HG02610 (cell line): ENCODE measurements around the gene DENND1A.
A peak's percentile ranks its signal among the peaks of the same experiment; 100 is the strongest.

Source experiments
- ATAC-seq: cut with Tn5 transposase; IDR thresholded peaks from one replicate; pipeline ENCODE4 v1.9.1; 2021; ENCODE audit warnings: mild to moderate bottlenecking, moderate library complexity; ENCODE audit not compliant: unreplicated experiment

DENND1A gene

DNA sequence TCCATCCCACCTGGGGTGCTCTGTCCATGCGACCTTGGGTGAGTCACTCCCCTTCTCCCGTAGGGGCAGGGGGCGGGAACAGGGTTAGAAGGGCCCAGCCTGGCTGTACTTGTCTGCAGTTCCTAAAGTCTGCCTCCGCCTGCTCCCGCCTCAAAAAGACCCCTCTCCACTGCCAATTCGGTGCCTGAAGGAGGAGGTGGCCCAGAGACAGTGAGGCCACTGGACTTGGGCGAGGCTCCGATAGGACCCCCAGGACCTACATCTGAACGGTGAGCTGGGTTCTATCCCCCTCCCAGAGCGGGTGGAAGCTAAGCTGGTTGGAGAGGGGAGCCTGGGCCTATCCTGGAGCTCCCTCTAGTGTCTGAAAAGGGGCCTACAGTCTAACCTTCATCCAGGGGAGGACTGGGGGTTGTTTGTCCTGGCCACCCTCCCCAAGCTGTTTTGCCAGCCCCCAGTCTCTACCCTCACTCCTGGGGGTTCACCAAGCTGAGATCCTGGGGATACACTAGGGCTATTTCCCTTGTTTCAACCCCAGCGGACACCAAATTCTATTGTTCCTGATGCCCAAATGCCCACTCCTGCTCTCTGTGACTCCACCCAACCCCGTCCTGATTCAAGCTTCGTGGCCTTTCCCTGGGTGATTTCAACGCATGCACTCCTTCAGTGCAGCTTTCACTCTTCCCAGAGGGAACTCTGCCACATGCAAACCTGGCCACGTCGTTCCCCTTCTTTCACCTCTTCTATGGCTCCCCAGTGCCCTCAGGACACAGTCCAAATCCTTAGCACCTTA lies 580.0 kb downstream of the DENND1A start:
- peak; percentile 61 for ATAC-seq

DNA sequence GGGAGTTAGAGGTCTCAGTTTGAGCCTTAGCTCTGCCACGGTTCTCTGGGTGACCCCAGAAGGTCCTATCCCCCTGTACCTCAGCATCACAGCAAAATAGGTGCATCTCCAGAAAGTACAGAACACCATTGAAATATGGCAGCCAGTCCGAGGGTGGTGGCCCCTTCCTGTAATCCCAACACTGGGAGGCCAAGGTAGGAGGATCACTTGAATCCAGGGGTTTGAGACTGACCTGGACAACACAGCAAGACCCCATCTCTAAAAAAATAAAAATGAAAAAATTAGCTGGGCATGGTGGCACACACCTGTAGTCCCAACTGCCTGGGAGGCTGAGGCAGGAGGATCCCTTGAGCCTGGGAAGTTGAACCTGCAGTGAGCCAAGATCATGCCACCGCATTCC lies 580.9 kb downstream of the DENND1A start:
- no peak for ATAC-seq

DNA sequence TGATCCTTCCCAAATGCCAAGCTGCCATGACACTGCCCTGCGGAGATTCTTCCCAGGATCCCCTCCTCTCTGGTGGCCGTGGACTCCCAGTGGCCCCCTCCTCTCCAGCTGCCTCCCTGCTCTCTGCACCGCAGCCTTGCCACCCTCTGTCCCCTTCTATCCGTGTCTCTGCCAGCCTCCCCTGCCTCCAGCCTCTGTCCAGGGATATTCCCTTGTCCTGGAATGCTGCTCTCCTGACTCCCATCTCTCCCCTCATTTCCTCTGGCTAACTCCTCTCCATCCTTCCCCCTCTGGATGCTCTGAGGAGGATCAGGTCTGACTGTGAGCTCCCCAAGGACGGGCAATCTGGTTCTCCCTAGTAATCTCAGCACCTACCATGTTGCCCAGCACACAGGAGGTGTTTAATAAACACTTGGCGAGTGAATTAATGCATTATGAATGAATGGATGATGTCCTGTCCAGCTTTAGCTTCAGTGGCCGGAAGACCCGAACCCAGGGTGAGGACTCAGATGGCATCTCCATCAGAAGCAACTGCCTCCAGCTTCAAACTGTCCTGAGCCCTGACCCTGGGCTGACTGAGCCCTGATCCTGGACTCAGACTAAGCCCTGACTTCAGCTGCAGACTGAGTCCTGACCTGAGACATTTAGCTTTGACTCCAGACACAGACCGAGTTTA lies 581.5 kb downstream of the DENND1A start:
- ATAC-seq: no peak

DNA sequence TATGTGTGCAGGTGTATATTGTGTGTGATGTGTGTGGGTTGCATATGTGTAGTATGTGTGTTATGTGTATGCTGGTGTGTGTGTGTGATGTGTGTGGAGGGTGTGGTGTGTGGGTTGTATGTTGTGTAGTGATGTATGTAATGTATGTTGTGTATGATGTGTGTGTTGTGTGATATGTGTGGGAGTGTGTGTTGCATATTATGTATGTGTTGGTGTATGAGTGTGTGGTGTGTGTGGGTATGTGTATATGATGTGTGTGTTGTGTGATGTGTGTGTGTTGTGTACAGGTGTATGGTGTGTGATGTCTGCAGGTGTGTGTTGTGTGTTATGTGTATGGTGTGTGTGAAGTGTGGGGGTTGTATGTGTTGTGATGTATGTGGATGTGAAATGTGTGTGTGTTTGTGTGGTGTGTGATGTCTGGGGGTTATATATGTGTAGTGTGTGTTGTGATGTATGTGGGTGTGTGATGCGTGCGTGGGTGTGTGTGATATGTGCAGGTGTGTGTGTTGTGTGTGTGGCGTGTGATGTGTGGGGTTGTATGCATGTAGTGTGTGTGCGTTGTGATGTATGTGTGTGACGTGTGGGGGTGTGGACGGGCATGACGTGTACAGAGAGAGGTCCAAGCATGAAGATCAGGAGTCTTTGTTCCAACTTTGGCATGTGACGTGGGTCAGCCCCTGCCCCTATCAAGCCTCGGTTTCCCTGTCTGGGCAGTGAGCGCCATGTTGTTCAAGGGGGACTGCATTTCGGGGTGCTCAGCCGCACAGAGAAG lies 582.5 kb downstream of the DENND1A start:
- ATAC-seq: no peak

DNA sequence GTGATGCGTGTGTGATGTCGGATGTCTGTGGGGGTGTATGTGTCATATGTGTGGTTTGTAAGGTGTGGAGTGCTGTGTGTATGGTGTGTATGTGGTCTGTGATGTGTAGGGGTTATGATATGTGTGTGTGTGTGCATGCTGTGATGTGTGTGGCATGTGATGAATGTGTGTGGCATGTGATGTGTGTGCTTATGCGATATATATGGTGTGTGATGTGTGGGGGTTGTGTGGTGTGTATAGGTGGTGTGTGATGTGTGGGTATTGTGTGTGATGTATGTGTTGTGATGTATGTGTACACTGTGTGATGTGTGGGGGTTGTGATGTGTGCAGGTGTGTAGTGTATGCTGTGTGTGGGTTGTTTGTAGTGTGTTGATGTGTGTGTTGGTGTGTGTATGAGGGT lies 583.1 kb downstream of the DENND1A start:
- no peak for ATAC-seq

DNA sequence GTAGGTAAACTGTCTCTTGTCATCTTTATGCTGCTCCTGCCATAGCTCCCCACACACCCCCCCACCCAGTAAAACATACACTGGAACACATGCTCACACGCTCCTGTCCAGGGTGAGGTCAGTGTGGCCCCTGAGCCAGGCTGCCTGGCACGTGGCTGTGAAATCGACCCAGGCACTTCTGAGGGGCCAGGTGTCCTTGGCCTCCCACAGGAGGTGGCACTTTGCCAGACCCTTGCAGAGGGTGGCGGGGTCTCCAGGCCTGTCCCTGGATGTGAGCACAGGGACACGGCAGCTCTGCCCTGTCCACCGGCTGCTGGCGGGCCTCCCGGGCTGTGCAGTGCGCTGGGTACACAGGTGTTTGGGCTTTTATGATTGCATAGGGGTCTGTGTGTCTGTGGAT lies 583.9 kb downstream of the DENND1A start:
- no peak for ATAC-seq

DNA sequence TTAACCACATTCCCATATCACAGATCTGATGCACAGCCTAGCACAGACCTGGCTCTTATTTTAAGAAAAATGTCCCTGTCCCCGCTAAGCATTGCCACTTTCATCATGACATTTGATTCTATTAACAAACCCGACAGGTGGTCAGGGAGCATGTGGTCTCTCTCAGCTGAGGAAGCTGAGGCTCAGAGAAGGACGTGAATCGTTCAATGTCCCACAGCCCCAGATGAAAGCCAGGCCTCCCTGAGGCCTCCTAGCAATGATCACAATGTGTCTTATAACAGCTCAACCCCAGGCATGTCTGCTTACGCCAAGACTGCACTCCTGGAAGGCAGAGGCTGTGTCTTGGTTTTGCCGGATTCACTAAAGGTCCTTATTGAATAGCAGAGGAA lies 584.4 kb downstream of the DENND1A start:
- no peak for ATAC-seq

DNA sequence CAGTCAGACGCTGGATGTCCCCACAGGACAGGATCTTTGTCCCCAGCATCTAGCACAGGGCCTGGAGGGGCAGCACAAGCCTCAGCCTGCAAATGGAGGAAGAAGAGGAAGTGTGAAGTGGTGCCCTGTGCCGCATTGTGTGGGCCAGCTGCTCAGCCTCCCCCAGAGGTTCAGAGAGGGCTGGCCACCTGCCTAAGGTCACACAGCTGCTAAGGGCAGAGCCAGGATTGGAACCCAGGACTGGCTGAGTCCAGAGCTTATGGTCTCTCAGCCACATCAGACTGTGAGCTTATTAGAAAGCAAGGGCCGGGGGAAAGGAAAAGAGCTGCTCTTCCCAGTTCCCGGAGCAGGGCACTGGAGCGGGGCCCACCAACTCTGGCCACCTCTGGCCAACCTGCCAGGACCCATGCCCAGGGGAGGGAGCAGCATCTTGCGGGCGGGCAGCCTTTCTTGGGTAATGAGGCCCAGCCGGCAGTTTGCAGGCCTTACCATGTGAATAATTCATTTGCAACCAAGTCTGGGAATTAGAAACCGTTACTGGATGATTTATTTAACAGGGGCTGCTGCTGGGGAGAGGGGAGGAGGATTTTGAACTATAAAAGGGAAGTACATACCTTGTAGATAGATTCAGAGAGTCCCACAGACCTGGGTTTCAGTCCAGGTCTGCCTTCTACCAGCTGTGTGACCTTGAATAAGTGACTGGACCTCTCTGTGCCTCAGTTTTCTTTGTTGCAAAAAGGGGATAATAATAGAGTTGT lies 585.6 kb downstream of the DENND1A start:
- ATAC-seq: no peak

DNA sequence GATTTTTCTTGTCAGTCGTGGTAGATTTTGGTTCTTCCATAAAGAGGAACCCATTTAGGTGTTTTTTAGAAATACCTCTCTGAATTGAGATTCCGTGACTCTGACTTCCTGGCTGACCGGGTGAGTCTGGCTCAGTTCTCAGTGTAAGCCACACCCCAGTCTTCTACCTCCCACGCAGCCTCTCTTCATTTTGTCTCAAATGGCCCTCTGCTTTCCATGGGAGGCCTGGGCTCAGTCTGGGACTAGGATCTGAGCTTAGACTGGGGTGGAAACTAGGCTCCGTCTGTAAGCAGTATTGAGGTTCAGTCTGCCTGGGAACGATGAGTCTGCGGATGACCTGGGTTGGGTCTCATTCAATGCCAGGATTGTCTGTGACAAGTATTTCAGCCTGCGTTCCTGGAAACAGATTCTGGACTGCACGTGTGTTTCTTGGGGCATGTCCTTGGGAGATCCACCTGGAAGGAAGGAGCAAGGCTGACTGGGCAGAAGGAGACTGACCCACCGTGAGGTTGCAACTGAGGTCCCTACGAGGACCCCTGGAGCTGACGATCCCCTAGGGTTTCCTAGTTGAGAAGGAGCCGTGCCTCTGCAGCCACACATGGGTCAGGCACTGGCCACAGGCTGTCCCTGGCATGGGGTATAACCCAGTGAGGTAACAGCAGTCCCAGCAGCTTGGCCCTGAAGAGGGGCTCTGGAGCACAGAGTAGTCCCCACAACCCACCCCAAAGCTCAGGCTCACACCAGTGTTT lies 586.3 kb downstream of the DENND1A start:
- peak; percentile 33 for ATAC-seq

DNA sequence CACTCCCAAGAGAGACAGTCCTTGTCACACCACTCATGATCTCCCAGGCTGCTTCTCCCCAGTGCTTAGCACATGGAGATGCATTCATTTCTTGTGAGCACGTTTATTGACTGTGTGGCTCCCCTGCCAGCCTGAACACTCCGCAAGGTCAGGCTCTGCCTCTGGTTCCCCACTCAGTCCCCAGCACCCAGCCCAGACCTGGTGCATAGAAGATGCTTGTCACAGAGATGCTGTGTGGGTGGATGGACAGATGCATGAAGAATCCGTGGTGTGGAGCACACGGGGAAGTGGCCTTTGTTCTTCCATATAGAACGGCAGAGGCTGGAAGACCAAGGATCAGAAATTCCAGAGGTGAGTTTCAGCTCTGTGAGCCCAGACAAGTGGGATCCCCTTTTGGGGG lies 587.7 kb downstream of the DENND1A start:
- ATAC-seq: no peak

DNA sequence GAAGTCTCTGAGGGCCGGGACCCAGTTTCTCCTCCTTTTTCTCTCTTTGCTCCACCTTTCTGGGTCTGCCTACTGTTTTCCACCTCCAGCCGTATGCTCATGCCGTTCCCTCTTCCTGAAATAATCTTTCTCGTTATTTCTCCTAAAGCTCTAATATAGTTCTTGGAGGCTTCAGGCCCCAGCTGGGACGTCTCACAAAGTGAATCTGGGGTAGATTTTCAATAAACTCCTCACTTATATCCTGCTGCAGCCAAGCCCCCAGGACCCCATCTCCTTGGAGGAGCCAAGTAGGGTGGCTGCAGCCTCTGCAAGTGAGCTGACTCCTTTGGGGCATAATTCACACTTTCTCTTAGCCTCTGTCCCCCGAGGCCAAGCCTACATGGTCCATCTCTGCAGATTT lies 588.1 kb downstream of the DENND1A start:
- no peak for ATAC-seq

DNA sequence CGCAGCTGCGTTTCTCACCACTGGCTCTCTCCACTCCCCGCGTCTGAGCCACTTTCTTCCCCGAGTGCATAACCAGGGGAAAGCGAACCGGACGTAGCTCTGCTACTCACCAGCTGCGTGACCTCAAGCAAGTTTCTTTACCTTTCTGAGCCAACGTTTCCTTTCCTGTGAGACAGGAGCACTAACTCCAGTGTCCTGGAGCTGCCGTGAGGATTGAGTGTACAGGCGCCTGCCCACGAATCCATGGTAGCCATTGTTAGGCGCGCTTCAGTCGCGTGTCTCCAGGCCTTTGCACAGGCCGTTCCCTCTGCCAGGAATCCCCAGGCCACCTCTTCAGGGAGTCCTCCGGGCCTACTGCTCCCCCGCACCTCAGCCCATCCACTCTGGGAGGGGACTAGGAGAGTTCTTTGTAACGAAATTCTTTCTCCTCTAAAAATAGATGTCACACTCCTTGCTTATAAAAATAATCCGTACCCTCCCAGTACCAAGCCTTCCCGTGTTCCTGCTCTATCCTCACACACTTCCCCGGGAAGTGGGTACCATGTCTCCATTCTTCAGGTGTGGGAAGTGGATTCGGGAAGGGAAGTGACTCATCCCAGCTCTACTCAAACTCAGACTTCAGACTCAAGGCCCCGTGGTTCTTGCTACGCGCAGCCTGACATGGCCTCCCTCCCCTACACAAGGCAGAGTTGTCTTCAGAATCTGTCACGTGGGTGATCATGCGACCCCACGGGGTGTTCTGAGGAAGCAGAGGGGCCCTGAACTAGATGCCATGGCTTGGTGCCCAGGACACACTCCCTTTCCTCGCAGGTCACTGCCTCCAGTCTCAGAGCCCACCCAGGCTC lies 590.0 kb downstream of the DENND1A start:
- ATAC-seq: peak; percentile 44

DNA sequence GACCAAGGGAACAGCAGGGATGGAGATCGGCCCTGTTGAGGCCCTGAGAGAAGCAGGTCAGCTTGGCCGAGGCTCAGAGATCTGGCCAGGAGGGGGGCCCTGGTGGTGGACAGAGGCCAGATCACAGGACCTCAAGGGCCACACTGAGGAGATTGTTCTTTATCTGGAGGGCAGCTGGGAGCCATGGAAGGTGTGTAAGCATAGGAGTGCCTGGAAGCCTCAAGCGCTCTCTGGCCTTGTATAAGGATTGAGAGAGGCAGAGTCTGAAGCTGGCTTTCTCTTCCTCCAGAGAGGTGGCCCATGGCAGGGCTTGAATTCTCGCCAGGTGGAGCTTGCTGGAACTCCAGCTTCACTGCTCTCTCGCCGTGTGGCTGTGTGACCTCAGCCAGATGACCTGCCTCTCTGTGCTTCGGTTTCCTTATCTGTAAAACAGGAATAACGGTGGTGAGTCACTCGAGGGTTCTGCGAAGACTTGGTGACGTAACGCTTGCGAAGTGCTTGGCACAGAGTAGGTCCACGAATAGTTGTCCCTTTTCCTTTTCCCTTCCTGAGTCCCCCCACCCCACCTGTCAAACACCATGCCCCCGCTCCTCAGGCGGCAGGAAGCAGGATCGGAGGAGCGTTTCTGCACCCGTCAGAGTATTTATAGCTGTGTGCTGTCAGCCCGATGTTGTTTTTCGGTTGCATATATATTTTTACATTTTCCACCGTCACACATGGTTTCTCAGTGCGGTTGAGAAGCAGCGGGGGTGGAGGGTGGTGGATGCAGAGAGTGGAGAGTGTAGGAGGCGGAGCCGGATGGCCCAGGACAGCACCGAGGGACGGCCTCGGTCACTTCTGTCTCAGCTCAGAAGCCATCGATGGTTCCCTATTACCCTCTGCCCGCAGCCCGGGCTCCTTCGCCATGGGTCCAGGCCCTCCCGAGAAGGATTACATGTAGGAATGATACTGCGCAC lies 590.9 kb downstream of the DENND1A start:
- peak; percentile 63 for ATAC-seq

DNA sequence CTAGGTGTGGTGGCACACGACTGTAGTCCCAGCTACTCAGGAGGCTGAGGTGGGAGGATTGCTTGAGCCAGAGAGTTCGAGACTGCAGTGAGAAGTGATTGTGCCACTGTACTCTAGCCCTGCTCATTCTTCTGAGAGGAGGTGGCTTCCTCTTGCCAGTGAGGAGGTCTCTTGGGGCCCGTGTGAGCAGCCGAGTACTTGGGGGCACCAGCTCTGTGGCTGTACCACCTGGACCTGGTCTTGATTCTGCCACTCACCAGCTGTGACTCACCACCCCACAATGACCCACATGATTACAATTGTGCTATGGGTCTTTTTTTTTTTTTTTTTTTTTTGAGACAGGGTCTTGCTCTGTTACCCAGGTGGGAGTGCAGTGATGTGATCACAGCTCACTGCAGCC lies 592.0 kb downstream of the DENND1A start:
- ATAC-seq: no peak

DNA sequence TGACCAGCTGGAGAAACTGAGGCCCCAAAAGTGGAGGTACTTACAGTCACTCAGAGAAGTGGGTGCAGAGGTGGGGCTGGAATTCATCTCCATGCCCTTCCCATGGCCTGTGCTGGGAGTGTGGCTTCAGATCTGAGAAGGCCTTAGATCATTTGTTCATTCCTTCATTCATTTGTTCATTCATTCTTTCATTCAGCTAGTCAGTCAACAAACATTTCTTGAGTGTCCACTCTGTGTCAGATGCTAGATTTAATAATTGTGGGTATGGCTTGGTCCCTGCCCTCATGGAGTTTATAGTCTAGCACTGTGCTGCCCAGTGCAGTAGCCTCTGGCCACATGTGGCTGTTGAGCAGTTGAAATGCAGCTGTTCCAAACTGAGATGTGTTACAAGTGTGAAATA lies 593.0 kb downstream of the DENND1A start:
- no peak for ATAC-seq

DNA sequence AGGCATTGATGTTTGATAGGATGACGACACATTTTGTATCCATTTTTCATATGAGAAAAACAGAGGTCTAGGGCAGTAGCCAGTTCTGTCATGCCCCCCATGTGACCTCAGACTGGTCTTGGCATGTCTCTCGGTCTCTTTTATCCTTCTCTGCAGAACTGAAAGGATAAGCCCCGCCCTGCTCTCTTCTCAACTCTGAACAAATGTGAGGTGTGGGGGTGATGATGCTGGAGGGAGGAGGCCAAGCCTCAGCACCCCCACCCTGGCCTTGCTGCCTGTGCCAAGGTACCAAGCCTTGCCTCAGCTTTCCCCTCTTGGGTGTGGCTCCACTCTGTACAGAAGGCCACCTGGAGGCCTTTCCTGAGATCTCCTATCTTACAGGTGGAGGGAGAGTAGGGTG lies 593.5 kb downstream of the DENND1A start:
- no peak for ATAC-seq

DNA sequence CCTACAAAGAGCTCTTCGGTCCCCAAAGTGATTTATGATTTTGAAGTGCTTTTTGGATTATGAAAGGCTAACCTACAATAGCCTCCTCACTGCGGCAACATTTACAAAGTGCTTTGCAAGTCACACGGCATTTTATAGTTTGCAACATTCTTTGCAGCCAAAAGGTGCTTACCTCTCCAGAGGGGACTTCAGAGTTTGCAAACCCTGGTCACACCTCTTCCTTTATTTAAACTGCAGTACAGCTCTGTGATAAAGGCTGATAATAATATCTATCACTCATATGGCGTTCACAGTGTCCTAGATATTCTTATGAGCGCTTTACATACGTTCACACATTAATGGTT lies 594.0 kb downstream of the DENND1A start:
- ATAC-seq: no peak

DNA sequence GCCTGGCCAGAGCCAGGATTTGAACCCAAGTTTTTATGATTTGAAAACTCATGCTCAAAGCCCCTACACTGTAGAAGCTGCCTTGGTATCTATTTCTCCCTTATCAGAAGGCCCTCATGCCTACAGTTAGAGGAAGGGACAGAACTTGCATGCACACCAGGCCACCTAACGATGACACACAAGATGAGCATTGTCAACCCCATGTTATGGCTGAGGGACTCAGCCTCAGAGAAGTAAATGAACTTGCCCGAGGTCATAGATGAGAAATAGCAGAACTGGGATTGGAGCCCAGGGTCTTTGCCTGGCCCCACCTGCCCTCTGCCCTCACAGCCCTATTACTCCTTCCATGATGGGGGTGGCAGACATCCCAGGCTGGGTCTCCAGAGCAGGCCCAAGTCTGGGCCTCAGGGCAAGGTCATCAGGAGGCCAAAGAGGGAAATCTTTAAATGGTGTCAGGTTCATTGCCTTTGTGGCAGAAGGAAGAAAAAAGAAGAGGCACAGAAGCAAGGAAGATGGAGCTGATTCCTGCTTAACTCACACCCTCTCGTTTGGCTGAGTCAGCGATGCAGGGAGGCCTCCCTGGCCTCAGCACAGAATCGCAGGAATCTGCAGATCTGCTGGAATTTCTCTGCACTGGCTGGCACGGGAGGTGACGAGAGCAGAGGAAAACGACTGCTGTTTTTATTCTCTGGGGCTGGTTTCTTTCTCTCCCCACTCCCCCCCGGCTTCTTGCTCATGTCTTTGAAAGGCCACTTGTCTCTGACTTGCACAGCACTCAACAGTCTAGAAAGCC lies 594.5 kb downstream of the DENND1A start:
- ATAC-seq: no peak
